ENCODE data around the gene PSME3. TPM values are rescaled to one million over a fixed set of nuclear protein-coding genes. Genes with fewer than 3 reads are reported as not detected.

PSME3 gene
- total and polyA plus RNA-seq, 2 of the 13 experiments (the other 11 are each of a cell fraction or from before 2014, with no cell fraction given): 66.3 to 135 TPM

- peak; percentile 48; the same call in 1 of the 2 replicates for TF ChIP-seq TFE3 (CRISPR knock-in tag; IDR thresholded peaks at IDR 0.05)
- no peak for TF ChIP-seq ZNF414 (CRISPR knock-in tag; IDR thresholded peaks at IDR 0.05)
- TF ChIP-seq ZNF652 (CRISPR knock-in tag; IDR thresholded peaks at IDR 0.05; ENCODE audit: borderline replicate concordance, low read depth): 0 out of 2 replicates have a peak, but pooled peaks have one; percentile 7
- 0 out of 2 replicates have a peak, but pooled peaks have one; percentile 45 for TF ChIP-seq MED13 (CRISPR knock-in tag; IDR thresholded peaks at IDR 0.05)
- TF ChIP-seq ELF1 (CRISPR knock-in tag; IDR thresholded peaks at IDR 0.05): peak; percentile 33; the same call in 1 of the 2 replicates
- peak; percentile 17; the same call in 1 of the 2 replicates for TF ChIP-seq MEIS1 (CRISPR knock-in tag; IDR thresholded peaks at IDR 0.05; ENCODE audit: borderline replicate concordance)
- TF ChIP-seq ZNF788 (CRISPR knock-in tag; IDR thresholded peaks at IDR 0.05; ENCODE audit: borderline replicate concordance): peak; percentile 88; the same call in 1 of the 2 replicates
- TF ChIP-seq UBTF (CRISPR knock-in tag; IDR thresholded peaks at IDR 0.05): 0 out of 2 replicates have a peak, but pooled peaks have one; percentile 4
- no peak for TF ChIP-seq E2F2 (CRISPR knock-in tag; IDR thresholded peaks at IDR 0.05; ENCODE audit: borderline replicate concordance)
- no peak for TF ChIP-seq ZNF883 (CRISPR knock-in tag; IDR thresholded peaks at IDR 0.05; ENCODE audit: not compliant biosample characterization)
- TF ChIP-seq ZNF326 (CRISPR knock-in tag; IDR thresholded peaks at IDR 0.05; ENCODE audit: borderline replicate concordance): no peak
- TF ChIP-seq GMEB1 (CRISPR knock-in tag; IDR thresholded peaks at IDR 0.05; ENCODE audit: borderline replicate concordance): no peak
- no peak for TF ChIP-seq ZNF839 (CRISPR knock-in tag; IDR thresholded peaks at IDR 0.05; ENCODE audit: borderline replicate concordance)
- TF ChIP-seq ZNF564 (CRISPR knock-in tag; IDR thresholded peaks at IDR 0.05): no peak
- 0 out of 2 replicates have a peak, but pooled peaks have one; percentile 24 for TF ChIP-seq ZMAT3 (CRISPR knock-in tag; conservative IDR thresholded peaks at IDR 0.05)
- peak; percentile 21; the same call in 1 of the 2 replicates for TF ChIP-seq ATF7 (IDR thresholded peaks at IDR 0.05)
- TF ChIP-seq ATF7 (CRISPR knock-in tag; IDR thresholded peaks at IDR 0.05): peak; percentile 83
- TF ChIP-seq SMARCE1 (IDR thresholded peaks at IDR 0.05; ENCODE audit: borderline replicate concordance): no peak
- TF ChIP-seq CENPBD1 (CRISPR knock-in tag; IDR thresholded peaks at IDR 0.05; ENCODE audit: borderline replicate concordance, low read depth): no peak
- no peak for TF ChIP-seq BRF2 (CRISPR knock-in tag; IDR thresholded peaks at IDR 0.05)
Observed at GRCh38 chr17:42855048-42855596, 21.9 kb downstream of the PSME3 start (continued).

Data from HepG2 (cell line).